Choroid plexus epithelial cell (primary cell): Measurements from ENCODE around the gene CHMP5.

Experiments
- DNase-seq: peaks from one replicate; pipeline ENCODE4 v3.0.0-alpha.2; 2010; ENCODE audit warnings: low read depth
- H3K4me3 ChIP-seq: 2 replicates; pipeline ENCODE4 v1.5.1; 2011; ENCODE audit warnings: low read depth, mild to moderate bottlenecking, control low read depth, low read length, moderate library complexity
- TF ChIP-seq, protein P1 (sequence below): conservative IDR thresholded peaks from 2 replicates; pipeline ENCODE4 v1.5.1; 2011; ENCODE audit warnings: low read depth, mild to moderate bottlenecking, control low read depth, inconsistent platforms, low read length, moderate library complexity

Gene CHMP5

DNA sequence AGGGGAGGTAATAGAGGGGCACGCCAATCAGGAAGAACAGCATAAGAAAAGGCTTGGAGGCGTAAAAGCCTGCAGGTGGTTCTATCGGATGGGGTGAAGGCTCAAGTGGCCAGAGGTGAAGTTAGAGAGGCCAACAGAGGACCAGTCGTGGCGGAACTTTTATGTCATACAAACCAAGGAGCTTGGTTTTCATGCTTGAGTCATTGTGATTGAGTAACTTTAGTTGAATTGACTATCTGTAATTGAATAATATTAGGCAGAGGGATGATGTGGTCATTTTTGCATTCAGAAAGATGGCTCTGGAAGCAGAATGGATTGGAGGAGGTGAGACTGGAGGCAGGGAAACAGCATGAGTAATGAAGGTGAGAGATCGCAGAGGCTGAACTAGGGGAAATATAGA, 32.0 kb upstream of the CHMP5 start:
- TF ChIP-seq, protein P1, sequence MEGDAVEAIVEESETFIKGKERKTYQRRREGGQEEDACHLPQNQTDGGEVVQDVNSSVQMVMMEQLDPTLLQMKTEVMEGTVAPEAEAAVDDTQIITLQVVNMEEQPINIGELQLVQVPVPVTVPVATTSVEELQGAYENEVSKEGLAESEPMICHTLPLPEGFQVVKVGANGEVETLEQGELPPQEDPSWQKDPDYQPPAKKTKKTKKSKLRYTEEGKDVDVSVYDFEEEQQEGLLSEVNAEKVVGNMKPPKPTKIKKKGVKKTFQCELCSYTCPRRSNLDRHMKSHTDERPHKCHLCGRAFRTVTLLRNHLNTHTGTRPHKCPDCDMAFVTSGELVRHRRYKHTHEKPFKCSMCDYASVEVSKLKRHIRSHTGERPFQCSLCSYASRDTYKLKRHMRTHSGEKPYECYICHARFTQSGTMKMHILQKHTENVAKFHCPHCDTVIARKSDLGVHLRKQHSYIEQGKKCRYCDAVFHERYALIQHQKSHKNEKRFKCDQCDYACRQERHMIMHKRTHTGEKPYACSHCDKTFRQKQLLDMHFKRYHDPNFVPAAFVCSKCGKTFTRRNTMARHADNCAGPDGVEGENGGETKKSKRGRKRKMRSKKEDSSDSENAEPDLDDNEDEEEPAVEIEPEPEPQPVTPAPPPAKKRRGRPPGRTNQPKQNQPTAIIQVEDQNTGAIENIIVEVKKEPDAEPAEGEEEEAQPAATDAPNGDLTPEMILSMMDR, result no peak
- no peak for DNase-seq

DNA sequence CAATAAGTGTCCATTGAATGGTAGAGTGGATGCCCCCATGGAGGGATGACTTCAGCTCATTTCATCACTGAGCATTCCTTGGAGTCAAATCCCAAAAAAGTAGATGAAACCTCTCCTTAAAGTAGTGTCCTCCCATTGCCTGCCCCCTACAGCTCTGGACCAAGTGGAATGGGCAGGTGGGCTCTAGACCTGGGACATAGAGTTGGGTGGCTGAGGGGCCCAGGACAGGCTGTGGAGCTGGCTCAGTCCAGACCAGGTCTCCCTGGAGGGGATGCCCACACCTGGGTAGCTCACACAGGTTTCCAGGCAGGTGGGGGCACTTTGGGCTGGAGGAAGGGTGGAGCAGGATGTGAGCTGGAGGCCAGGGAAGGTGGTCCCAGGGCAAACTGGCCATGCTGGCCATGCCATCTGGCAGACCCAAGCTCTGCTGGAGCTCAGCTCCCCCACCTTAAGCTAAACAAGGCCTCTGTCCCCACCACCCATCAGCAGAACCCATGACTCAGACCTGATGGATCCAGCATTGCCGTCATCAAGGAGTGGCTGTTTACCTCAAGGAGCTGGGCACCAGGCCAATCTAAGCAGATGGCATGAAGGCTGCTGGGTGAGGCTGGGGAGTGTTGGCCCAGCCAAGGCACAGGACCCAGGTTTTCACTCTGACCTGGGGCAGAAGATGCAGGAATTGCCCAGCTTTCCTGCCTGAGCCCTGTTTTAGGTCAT, 31.1 kb upstream of the CHMP5 start:
- TF ChIP-seq, protein P1, result no peak
- DNase-seq, result peak; percentile 87
- no peak overlapping the region for H3K4me3 ChIP-seq

More for the DNA sequence above, 32.0 kb upstream of the CHMP5 start:
- no peak overlapping the region for H3K4me3 ChIP-seq

DNA sequence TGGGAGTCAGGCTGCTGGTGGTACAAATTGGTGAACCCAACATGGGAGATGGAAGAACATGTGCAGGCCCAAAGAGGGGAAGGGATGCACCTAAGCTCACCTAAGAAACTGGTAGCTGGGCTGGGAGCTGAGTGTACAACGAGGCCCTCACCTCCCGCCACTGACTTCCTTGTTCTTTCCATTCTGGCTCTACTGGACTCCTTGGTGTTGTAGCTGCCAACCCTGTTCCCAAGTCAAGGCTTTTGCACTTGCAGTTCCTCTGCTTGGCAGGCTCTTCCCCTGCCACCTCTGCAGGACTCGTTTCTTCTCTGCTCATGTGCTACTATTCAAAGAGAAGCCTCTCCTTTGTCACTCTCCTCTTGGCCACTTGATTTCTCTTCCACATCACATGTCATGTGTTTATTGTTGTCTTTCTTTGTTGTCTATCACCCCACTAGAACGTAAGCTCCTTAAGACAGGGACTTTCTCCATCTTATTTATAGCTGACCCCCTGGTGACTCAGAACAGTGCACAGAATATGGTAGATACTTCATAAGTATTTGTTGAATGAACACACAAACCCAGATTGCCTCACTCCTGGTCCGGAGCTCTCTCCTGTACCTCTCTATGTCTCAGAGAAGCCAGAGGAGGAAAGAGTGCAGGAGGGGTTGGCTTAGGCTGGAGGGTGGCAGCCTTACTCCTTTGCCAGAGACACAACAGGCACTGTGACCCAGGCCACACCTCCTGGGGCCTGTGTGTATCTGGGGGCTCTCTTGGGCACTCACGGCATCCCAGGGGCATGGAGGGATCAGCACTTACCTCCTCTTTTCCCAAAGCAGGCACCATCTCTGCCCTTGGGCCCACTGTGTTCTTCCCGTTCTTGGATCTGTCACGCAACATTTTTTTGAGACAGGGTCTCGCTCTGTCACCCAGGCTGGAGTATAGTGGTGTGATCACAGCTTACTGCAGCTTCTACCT, 30.1 kb upstream of the CHMP5 start:
- no peak overlapping the region for H3K4me3 ChIP-seq
- TF ChIP-seq, protein P1, result no peak
- peak; percentile 59 for DNase-seq

DNA sequence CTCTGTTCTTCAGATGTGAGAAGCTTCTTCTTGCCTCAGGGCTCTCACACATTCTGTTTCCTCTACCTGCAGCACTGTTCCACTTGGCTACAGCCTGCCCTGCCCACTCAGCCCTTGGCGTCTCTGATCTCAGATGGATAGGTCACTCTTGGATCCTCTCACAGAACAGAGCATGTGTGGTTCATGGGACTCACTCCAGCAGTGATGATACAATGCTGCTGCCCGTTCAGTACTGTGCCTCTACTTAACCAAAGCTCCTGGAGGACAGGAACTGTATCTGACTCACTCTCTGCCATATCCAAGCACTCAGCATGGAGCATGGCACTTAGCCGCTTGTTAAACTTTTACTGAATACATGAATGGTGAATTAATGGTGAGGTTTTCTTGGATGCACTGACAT, 28.3 kb upstream of the CHMP5 start:
- DNase-seq, result no peak
- TF ChIP-seq, protein P1, result no peak
- H3K4me3 ChIP-seq, result no peak overlapping the region

DNA sequence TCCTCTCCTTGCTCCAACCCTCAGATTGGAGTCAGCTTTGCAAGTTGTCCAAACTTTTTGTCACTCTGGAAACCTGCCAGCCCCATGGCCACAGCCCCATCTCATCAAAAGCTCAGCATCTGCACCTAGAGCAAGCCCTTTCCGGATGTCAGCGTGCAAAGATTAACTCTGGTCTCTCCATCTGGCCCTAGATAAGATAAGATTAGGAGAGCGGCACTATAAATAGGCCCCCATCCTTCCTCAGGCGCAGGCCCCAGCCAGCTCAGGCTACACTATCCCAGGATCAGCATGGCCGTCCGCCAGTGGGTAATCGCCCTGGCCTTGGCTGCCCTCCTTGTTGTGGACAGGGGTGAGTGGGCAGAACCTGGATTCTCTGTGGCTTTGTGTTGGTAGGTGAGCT, 24.9 kb upstream of the CHMP5 start, which contains the start of gene SPINK4:
SPINK4 (plus strand) TSS at position 247 of the 400 bp plus-strand sequence; CDS start at position 289, 42 bp downstream.
- DNase-seq, result no peak
- H3K4me3 ChIP-seq, result no peak within 1 kb of the TSS
- TF ChIP-seq, protein P1, result no peak

DNA sequence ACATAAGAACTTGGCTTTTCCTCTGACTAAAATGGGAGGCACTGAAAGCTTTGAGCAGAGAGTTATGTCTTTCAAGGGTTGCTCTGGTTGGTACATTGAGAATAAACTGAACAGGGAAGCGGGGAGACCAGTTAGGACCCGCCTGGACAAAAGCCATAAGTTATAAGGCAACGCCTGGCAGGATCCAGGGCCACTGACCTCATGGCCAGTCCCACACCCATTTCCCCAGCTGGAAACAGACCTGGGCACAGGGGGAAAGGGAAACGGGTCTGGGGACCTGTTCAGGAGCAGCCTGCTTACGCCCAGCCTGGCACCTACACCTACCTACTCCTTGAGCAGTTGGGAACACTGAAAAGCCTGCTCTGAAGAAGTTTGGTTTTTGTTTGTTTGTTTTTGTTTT, 23.6 kb upstream of the CHMP5 start:
- no peak overlapping the region for H3K4me3 ChIP-seq
- TF ChIP-seq, protein P1, result no peak
- DNase-seq, result no peak
